ENCODE results near the gene RNF123.
"Not testable (repeated sequence)": the region's sequence is repeated elsewhere in the genome, so short reads cannot be mapped to it uniquely, and the experiment has no call there.

Gene RNF123

DNA sequence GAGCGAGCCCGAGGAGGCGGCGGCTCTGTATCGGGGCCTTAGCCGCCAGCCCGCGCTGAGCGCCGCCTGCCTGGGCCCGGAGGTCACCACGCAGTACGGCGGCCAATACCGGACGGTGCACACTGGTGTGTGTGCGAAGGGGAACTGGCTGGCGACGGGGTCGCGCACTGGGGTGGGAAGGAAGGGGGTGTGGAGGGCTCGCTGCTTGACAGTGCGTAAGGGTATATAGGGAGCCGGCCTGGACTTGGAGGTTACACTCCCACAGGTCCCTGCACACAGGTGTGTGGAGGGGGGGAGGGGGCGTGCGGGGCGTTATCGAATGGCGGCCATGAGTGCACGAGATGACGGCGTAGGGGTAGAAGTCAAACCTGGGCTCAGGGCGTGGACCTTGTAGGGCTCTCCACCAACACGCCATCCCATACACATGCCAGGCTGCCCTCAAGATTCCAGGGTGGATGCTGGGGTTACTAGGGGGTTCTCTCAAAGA is 14.8 kb upstream of the RNF123 start:
- in situ Hi-C loops (cut with HindIII; ENCODE audit: low pct_unique_long_range_greater_than_20kb, low sequenced_read_pairs), result no loop called here
- TF ChIP-seq JUND (IDR thresholded peaks at IDR 0.05; ENCODE audit: low read depth), result no peak
- DNase-seq (ENCODE audit: low read depth in 1 of 2, low spot score in 1 of 2), result no peak

GRCh38 chr3:49675912-49676311 is 13.4 kb upstream of the RNF123 start:
- TF ChIP-seq JUND (IDR thresholded peaks at IDR 0.05; ENCODE audit: low read depth), result no peak
- in situ Hi-C loops (cut with HindIII; ENCODE audit: low pct_unique_long_range_greater_than_20kb, low sequenced_read_pairs), result no loop called here
- no peak for DNase-seq (ENCODE audit: low read depth in 1 of 2, low spot score in 1 of 2)

DNA sequence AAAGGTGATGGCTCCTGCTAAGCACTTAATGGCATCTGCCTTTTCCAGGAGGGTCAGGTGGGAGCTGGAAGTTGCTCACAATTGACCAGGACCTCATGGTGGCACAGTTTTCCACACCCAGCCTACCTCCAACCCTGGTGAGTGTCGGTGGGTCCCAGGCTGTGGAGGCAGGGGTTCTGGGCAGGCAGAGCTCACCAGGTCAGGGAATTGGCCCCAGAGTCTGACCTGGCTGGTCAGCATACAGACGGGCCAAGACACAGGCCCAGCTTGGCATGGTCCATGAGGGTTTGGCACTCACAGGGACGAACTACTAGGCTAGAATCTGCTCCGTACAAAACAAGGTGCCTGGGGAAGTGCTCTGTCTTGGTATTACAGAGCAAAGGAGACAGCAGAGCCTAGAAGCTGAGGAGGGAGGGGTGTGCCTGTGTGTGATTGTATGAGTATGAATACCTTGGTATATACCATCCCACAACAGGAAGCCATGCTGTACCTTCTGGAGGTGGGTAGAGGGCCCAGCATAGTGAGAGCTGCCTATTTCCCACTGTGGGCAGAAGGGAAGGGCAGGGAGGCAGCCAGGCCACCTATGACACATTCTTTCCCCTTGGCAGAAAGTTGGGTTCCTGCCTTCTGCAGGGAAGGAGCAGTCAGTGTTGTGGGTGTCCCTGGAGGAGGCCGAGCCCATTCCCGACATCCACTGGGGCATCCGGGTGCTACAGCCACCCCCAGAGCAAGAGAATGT is 8.7 kb upstream of the RNF123 start:
- no peak for TF ChIP-seq JUND (IDR thresholded peaks at IDR 0.05; ENCODE audit: low read depth)
- DNase-seq (ENCODE audit: low read depth in 1 of 2, low spot score in 1 of 2), result no peak
- in situ Hi-C loops (cut with HindIII; ENCODE audit: low pct_unique_long_range_greater_than_20kb, low sequenced_read_pairs), result no loop called here

DNA sequence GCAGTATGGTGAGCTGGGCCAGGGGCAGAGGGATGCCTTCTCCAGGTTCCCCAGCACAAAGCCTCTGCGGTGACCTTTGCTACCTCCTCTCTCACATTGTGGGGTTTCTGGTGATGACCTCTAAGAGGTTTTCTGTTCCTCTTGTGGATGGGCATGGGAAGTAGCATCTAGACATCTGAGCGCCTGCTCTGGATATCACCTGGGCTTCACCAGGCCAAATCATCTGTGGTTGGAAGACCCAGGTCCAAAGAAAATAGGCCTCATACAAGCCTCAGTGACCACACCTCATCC is 8.2 kb upstream of the RNF123 start:
- DNase-seq (ENCODE audit: low read depth in 1 of 2, low spot score in 1 of 2), result no peak
- in situ Hi-C loops (cut with HindIII; ENCODE audit: low pct_unique_long_range_greater_than_20kb, low sequenced_read_pairs), result no loop called here
- TF ChIP-seq JUND (IDR thresholded peaks at IDR 0.05; ENCODE audit: low read depth), result no peak

- no peak for DNase-seq (ENCODE audit: low read depth in 1 of 2, low spot score in 1 of 2)
- TF ChIP-seq JUND (IDR thresholded peaks at IDR 0.05; ENCODE audit: low read depth), result no peak
- in situ Hi-C loops (cut with HindIII; ENCODE audit: low pct_unique_long_range_greater_than_20kb, low sequenced_read_pairs), result no loop called here
Measured at GRCh38 chr3:49681543-49681942, 7.8 kb upstream of the RNF123 start.

DNA sequence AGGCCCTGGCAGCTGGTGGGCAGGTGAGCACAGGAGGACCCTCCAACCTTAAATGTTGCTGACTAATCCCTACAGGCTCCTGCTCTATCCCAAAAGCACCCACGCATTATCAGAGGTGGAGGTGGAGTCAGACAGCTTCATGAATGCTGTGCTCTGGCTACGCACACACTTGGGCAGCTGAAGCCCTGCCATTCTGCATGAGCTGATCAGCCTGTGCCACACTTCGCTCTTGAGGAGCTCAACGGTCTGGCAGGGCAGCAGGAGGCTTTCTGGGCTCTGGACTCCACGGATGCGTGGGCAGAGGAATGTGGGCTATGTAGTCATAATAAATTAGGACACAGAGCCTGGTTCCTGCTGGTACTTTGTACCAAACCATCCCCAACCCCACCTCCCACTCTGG is 6.2 kb upstream of the RNF123 start:
- no peak for DNase-seq (ENCODE audit: low read depth in 1 of 2, low spot score in 1 of 2)
- in situ Hi-C loops (cut with HindIII; ENCODE audit: low pct_unique_long_range_greater_than_20kb, low sequenced_read_pairs), result no loop called here
- no peak for TF ChIP-seq JUND (IDR thresholded peaks at IDR 0.05; ENCODE audit: low read depth)

DNA sequence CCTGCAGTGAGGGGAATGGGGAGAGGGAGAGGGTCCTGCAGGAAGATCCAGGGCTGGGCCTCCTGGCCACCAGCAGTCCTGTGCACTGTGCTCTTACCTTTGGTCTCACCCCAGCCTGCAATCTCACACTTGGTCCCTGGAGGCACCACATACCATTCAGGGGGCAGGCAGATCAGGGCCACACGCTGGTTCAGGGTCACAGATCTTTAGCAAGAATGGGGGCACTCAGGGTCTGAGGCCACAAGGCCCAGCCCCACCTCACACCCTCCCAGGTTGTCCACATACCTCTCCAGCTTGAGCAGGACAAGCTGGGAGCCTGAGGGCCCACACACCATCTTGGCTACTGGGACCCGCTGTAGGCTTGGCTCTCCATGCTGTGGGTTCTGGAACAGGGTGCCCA is 4.9 kb upstream of the RNF123 start:
- in situ Hi-C loops (cut with HindIII; ENCODE audit: low pct_unique_long_range_greater_than_20kb, low sequenced_read_pairs); DNase-seq (ENCODE audit: low read depth in 1 of 2, low spot score in 1 of 2): not testable (repeated sequence)

GRCh38 chr3:49685103-49685502 is 4.3 kb upstream of the RNF123 start:
- DNase-seq (ENCODE audit: low read depth in 1 of 2, low spot score in 1 of 2), result not testable (repeated sequence)

GRCh38 chr3:49685846-49686245 is 3.5 kb upstream of the RNF123 start:
- in situ Hi-C loops (cut with HindIII; ENCODE audit: low pct_unique_long_range_greater_than_20kb, low sequenced_read_pairs), result not testable (repeated sequence)

More at GRCh38 chr3:49685103-49685502, 4.3 kb upstream of the RNF123 start:
- in situ Hi-C loops (cut with HindIII; ENCODE audit: low pct_unique_long_range_greater_than_20kb, low sequenced_read_pairs), result not testable (repeated sequence)

GRCh38 chr3:49686346-49686745 is 3.0 kb upstream of the RNF123 start:
- in situ Hi-C loops (cut with HindIII; ENCODE audit: low pct_unique_long_range_greater_than_20kb, low sequenced_read_pairs), result not testable (repeated sequence)
- DNase-seq (ENCODE audit: low read depth in 1 of 2, low spot score in 1 of 2), result peak in 1 of 2 experiments; percentile 15

More at GRCh38 chr3:49685846-49686245, 3.5 kb upstream of the RNF123 start:
- DNase-seq (ENCODE audit: low read depth in 1 of 2, low spot score in 1 of 2), result not testable (repeated sequence)

GRCh38 chr3:49686769-49687423 is 2.5 kb upstream of the RNF123 start:
- DNase-seq (ENCODE audit: low read depth in 1 of 2, low spot score in 1 of 2); in situ Hi-C loops (cut with HindIII; ENCODE audit: low pct_unique_long_range_greater_than_20kb, low sequenced_read_pairs): not testable (repeated sequence)

GRCh38 chr3:49687424-49687795 is 1.9 kb upstream of the RNF123 start:
- DNase-seq (ENCODE audit: low read depth in 1 of 2, low spot score in 1 of 2); in situ Hi-C loops (cut with HindIII; ENCODE audit: low pct_unique_long_range_greater_than_20kb, low sequenced_read_pairs): not testable (repeated sequence)

GRCh38 chr3:49688338-49689045 is 865 bp upstream of the RNF123 start:
- DNase-seq (ENCODE audit: low read depth in 1 of 2, low spot score in 1 of 2), result not testable (repeated sequence)

GRCh38 chr3:49689908-49690624 is 709 bp downstream of the RNF123 start:
- in situ Hi-C loops (cut with HindIII; ENCODE audit: low pct_unique_long_range_greater_than_20kb, low sequenced_read_pairs); DNase-seq (ENCODE audit: low read depth in 1 of 2, low spot score in 1 of 2): not testable (repeated sequence)

More at GRCh38 chr3:49688338-49689045, 865 bp upstream of the RNF123 start:
- in situ Hi-C loops (cut with HindIII; ENCODE audit: low pct_unique_long_range_greater_than_20kb, low sequenced_read_pairs), result not testable (repeated sequence)

GRCh38 chr3:49690856-49691255 is 1.5 kb downstream of the RNF123 start:
- DNase-seq (ENCODE audit: low read depth in 1 of 2, low spot score in 1 of 2); in situ Hi-C loops (cut with HindIII; ENCODE audit: low pct_unique_long_range_greater_than_20kb, low sequenced_read_pairs): not testable (repeated sequence)

DNA sequence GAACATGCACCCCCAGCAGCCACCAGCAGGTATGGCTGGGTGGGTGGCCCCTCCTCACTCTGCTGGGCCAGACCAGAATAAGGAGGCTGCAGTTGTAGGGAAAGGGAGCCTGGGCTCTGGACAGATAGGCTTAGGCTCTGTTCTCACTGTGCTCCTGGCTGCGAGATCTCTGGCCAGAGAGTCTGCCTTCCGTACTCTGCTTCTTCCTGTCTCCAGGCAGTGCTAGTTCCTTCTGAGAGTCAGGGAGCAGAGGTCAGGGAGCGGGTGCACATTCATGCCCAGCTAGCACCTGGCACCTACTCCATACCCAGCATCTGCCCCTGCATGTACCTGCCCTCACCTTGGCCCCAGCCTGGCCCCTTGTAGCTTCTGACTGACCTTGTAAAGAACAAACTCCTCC is 2.1 kb downstream of the RNF123 start:
- in situ Hi-C loops (cut with HindIII; ENCODE audit: low pct_unique_long_range_greater_than_20kb, low sequenced_read_pairs); DNase-seq (ENCODE audit: low read depth in 1 of 2, low spot score in 1 of 2): not testable (repeated sequence)

- DNase-seq (ENCODE audit: low read depth in 1 of 2, low spot score in 1 of 2); in situ Hi-C loops (cut with HindIII; ENCODE audit: low pct_unique_long_range_greater_than_20kb, low sequenced_read_pairs): not testable (repeated sequence)
Measured at GRCh38 chr3:49694409-49695070, 5.2 kb downstream of the RNF123 start.

All from T47D (cell line).